Fibroblast of peridontal ligament (primary cell): ENCODE measurements around the gene KLK12.
"Not testable (repeated sequence)": the region's sequence is repeated elsewhere in the genome, so short reads cannot be mapped to it uniquely, and the experiment has no call there.

Experiments used
- DNase-seq: peaks from one replicate; pipeline ENCODE4 v3.0.0-alpha.2; 2010; ENCODE audit errors: extremely low read depth

Gene KLK12

DNA sequence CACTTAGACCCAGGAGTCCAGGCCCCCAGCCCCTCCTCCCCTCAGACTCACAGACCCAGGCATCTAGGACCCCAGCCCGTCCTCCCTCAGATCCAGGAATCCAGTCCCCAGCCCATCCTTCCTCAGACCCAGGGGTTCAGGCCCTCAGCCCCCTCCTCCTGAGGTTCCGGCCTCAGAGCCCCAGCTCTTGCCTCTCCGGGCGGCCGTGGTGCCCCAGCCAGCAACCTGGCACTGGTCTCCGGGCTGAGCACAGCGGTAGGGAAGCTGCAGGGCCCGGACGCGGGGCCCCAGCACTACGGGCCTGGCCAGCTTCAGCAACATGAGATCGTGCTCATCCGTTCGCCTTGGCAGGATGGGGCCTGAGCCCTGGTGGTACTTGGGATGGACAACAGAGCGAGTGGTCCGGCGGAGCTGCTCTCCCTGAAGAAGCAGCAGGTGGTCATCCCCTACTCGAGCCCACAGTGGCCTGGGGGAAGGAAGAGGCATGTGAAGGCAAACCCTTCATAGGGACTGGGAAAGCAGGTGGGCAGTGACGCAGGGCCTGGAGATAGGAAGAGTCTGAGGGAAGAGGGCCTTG, 19.0 kb downstream of the KLK12 start:
- DNase-seq, result no peak

DNA sequence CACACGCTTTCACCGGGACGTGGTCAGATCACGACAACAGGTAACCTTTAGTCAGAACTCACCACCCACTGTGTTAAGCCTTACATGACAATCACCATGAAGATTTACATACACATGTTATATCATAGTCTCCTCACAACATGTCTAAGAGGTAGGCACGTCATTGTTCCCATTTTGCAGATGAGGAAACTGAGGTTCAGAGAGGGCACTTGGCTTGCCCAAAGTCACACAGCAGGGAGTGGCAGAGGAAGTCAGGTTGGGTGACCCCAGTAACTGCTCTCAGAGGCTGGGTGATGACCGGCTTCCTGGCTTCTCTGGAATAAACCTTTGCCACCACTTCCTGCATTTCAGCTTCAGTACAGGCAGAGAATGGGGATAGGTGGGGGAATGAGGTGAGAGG, 20.6 kb downstream of the KLK12 start:
- DNase-seq, result no peak

DNA sequence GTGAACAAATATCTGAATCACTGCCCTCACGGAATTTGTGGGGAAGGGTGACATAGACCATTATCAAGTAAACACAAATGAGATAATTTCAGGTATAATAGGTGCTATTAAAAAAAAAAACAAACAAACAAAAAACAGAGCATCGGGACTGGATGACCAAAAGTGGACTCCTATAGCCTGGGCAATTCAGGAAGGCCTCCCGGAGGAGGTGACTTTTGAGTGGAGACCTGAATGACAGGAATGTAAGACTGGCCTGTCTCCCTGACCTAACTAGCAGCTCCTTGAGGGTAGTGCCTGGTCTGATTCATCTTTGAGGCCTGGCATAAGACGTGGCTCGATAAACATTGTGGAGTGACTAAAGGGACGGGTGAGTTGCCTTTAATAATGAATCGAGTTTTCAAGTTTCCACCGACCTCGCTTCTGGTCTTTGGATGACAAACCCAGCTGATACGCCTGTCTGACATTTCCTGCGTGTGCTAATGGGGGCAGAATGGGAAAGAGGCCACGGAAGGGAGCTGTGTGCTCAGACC, 22.1 kb downstream of the KLK12 start:
- no peak for DNase-seq

DNA sequence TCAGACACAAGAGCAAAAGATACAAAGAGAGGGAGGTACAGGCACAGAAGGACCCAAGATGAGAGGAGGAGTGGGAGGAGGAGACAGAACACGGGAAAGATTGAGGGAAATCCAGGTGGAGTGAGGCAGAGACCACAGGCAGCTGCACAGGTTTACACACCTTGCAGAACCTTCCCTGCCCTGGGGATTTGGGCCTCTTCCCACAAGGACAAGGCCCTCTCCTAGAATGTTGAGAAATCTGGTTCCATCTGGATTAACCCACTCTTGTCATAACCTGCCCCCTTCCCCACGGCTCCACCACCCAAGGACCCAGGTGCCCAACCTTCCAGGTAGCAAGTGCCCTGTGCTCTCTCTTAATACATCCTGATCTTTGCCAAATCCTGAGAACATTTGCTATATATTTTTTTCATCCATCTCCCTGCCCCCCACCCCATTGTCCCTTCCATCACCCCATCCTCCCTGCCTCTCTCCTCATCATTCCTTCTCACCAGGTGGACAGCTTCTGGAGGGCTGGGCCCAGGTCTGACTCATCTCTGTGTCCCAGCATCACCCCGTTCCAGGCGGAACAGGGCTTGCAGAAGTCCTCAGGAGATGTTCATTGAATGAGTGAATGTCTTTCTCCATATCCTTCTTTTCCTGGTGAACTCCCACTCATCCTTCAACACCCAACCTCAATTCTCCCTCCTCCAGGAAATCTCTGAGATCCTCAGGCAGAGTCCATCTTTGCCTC, 24.6 kb downstream of the KLK12 start:
- no peak for DNase-seq

DNA sequence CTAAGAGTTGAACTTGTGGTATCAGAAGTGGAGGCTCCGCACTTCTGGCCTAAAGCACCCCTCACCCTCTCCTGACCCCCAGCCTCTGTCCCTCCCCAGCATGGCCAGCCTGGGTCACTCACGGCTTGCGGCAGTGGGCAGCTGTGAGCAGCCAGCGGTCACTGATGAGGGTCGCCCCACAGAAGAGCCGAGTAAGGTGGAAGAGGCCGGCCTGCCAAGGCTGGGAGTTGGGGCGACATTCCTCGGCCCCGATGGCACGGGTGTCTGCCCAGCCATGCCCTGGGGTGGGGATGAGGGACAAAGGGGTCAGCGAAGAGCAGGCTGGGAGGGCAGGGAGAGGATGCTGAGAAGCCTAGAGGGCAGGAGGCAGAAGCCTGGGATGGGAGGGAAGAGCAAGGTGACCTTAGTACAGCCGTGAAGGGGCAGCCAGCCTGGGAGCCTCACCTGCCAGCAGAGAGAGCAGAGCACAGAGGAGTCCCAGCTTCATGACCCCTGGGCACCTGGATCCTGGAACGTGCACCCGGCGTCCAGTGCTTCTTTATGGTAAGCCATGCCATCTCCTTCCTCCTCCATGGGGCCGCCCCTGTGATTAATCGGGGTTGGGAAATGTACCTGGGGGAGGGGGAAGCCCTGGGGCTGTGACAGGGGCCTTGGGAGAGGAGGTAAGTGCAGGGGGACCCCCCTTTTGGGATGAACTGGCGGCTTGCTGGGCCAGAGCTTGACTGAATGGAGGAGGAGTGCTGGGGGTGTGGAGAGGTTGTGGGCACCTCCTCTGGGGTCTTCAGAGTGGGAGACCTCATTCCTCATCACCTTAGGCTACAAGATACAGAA, 25.5 kb downstream of the KLK12 start:
- DNase-seq, result no peak

DNA sequence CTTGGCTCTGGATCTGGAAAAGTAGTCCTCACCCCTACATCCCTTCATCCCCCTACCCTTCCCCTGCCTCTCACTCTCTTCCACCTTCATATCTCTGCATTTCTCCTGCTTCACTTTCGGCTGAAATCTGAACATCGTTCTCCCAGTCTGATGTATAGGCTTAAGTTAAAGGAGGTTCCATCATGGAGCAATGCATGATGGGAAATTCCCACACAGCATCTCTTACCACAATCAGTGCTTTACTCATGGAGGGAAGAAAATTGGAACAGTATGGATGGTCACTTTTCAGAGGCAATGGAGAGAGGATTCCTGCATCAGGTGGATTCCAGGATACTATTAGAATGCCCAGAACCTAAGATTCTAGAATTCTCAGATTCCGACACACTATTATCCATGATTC, 27.3 kb downstream of the KLK12 start:
- DNase-seq, result no peak

DNA sequence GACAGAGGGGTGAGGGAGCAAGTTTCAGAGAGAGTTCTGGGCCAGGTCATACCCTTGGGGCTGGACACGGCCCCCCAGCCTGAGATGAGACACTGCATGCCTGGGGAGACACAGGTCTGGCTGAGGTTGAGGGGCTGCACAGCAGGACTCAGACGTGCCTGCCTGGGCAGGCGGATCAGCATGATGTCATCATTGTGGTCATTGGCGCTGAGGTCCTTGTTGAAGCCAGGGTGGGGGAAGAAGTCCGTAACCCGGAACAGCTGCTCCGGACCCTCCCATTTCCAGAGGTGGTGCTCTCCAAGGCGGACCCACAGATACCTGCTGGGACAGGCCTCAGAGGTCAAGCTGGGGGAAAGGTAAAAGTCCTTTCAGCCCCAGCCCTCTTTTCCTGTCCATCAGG, 28.4 kb downstream of the KLK12 start:
- DNase-seq, result no peak

DNA sequence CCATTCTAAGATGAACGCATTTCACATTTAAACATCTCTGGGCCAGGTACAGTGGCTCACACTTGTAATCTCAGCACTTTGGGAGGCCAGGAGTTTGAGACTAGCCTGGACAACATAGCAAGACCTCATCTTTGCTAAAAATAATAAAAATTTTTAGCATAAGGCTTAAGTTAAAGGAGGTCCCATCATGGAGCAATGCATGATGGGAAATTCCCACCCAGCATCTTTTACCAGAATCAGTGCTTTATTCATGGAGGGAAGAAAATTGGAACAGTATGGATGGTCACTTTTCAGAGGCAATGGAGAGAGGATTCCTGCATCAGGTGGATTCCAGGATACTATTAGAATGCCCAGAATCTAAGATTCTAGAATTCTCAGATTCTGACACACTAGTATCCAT, 29.6 kb downstream of the KLK12 start:
- DNase-seq, result no peak

DNA sequence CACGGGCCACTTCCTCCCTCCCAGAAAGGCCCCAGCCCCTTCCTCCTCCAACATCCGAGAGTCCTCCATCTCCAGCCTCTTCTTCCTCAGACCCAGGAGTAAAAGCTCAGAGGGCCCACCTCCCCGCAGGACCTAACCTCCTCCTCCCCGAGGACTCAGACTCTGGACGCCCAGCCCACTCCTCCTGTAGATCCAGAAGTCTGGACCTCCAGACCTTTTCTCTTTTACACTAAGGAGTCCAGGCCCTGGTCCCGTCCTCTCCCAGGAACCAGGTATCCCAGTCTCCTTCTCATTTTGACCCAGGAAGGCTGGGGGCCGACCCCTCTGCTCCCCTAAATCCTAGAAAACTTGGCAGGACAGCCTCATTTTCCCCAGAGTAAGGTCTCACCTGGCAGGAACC, 31.5 kb downstream of the KLK12 start:
- DNase-seq, result no peak

DNA sequence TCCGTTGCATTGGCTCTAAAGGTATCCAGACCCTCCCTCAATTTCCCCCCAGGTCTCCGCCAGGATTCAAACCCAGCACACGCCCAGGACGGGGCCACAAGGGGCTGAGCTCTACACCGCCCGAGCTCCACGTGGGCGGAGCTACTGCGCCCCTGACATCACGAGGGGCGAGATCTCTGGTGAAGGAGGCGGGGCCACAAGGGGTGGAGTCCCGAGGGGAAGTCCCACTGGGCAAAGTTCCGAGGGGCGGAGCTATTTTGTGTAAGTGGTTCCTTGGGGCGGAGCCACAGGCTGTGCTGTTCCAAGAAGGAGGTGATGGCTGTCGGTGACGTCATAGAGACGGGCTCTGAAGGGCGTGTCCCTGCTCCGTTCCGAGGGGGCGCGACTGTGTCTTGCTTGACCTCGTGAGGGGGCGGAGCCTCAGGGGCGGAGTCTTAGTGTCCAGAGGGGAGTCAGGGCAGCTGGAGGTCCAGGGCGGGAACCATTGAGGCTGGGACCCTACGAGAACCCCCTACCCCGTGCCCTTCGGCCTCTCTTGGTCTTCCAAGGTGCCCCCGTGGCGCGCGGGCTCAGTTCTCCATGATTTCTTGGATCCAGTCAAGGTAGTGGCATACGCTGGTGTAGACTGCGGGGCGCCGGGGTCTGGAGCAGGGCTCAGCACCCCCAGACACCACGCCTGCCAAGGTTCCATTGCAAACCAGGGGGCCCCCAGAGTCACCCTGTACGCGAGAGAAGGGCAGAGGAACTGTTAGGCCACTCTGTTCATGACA, 32.1 kb downstream of the KLK12 start:
- no peak for DNase-seq

DNA sequence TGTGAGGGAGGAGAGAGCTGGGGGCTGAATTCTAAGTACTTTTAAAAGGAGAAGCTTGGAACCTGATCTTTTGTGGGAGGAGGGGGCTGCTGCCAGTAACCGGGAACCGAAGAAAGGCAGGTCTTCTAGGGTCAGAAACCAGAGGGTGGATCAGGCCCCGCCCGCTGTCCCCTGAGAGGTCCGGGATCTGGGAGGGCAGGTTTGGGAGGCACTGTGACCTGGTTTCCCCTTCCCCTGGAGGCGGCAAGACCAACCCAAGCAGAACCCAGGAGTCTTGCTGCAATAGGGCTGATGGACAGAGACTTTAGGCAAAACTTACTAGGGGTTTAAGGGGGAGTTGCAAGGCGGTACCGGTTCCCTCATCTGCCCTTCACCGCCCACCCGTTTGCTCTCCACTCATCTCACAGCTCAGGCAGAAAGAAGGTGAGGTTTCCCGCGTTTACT, 32.7 kb downstream of the KLK12 start:
- no peak for DNase-seq

DNA sequence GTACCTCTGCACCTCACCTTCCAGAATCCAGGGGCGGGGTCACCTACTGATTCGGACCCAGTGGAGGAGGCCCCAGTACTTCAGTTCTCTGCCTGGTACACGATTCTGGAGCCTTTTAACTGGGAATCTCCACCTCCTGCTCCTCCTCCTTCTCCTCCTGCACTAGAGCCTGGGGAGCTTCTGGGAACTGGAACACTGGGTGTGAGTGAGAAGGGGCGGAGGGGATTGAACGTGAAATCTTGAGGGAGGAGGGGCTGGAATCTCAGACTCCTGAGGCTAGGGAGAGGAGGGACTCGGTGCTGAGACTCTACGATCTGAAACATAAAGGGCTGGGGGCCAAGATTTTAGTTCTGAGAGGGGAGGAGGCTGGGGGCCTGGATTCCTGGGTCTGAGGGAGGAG, 33.3 kb downstream of the KLK12 start, which contains the start of gene KLK8:
KLK8 (minus strand) TSS at position 90 of the 400 bp plus-strand sequence. CDS start 437 bp downstream, outside the sequence.
- DNase-seq, result no peak

DNA sequence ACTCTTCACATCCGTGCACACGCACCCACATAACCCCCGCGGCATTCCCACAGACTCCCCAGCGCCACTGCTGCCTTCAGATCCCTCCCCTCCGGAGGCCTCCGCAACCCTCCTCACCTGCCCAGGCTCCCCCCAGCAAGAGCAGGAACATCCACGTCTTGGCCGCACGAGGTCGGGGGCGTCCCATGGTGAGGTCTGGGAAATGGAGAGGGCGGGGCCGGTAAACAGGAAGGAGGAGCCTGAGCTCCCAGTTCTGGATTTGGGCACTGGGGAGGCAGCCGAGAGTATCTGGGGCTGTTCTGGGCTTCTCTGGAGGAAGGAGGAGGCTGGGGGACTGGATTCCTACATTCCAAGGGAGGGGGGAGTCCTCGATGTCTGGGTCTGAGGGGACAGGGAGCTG, 33.8 kb downstream of the KLK12 start:
- DNase-seq, result no peak

DNA sequence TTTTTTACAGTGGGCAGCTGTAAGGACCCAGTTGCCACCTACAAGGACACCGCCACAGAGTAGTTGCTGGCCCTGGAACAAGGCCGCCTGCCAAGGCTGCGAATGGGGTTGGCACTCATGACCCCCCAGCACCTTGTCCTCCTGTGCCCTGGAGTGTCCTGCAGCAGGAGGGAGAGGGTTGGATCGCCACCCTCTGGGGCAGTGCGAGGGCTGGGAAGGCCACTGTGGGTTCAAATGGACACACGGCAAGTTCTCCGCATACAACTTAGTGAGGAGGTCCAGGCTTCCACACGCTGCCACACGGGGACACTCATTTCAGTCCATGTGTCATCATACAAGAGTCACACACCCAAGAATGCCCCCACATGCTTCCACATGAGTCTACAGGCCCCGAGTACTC, 34.4 kb downstream of the KLK12 start:
- no peak for DNase-seq

DNA sequence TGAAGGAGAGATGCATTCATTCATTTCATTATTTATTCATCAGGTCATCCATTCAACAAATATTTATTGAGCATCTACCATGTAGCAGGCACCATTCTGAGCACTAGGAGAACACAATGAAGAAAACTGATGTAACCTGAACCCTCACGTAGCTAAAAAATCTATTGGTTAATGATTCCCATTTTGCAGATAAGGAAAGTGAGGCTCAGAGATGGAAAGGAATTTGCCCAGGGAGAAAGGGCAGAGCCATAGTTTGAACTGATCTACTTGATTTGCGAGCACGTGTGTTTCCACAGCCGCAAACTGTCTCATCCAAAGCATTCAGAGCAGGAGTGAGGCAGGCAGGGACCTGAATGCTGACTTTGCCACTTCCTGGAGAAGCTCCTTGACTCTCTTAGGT, 36.1 kb downstream of the KLK12 start:
- no peak for DNase-seq

DNA sequence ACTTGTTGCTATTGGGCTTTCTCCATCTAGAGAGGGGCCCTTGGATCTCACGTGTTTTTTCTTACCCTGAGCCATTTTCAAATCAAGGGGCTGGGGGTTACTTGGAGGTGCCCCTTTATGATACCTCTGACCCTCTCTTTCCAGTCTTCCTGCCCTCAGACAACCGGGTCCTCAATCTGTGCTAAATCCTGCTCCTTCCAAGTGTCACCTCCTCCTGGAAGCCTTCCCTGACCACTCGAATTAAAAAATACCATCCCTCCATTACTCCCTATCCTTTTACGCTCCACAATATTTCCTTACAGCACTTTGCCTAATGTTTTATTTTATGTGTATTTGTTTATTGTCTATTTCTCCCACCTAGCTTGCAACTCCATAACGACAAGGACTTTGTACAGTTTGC, 36.7 kb downstream of the KLK12 start:
- no peak for DNase-seq

DNA sequence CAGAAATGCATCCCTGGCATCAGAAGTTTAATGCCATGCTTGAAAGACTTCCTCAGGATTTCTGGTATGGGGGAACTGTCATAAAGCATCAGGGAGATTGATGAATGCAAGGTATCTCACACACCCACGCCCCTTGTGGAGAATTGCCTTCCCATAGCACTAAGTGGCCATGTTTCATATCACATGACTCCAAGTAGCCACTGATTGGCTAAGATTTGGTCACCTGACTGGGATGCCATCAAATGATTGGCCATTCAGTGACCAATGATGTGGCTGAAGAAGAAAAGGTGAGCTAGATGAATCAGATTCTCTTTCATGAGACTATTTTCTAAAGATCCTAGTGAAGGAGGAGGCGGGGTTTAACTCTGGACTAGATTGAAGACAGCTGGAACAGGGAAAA, 40.7 kb downstream of the KLK12 start:
- DNase-seq, result no peak

DNA sequence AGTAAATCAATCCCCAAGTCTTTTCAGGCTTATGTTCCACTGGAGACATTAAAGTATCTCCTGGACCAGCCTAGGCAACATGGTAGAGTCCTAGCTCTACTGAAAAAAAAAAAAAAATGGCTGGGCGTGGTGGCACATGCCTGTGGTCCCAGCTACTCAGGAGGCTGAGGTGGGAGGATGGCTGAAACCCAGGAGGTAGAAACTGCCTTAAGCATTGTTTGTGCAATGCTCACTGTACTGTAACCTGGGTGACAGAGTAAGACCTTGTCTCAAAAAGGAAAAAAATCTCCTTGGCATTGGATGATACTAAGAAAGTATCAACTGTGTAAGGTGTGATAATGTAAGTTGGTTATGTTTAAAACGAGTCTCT, 42.2 kb downstream of the KLK12 start:
- no peak for DNase-seq

DNA sequence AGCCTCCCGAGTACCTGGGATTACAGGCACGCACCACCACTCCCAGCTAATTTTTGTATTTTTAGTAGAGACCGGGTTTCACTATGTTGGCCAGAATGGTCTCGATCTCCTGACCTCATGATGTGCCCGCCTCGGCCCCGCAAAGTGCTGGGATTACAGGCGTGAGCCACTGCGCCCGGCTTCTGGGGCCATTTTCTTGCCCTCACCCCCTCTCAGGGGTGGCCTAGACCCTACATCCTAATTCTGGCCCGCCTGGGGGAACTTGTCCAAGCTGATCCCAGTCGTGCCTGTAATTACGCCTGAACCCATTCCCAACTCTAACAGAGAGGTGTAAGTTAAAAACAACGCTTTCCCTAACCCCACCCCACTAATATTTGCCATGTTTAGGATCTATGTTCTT, 50.4 kb downstream of the KLK12 start:
- not testable (repeated sequence) for DNase-seq

DNA sequence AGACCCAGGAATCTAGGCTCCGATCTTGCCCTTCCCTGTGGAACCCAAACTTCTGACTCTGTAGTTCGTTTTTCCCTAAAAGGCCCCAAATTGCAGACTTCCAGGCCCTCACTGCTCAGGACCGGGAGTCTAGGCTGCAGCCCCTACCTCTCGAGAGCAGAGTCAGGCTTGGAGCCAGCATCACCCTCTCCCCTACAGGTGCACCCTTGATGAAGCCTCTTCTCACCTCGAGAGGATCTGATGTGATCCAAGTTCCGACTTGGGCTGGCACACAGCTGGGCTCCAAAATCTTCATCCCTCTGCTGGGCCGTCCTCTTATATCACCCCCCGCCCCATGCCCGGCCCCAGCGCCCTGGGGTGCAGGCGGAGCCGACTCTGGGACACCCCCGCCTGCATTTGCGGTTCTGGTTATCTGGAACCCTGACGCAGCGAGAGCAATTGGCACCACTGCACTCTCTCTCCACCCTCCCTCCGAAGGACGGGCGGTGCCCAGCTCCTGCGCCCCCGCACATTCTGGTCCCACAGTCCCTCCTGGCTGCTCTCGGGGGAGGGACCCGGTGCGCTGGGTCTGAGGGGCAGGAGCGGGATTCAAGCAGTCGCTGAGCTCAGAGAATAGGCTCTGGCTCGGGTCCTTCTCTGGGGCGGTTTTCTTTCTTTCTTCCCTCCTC, 51.0 kb downstream of the KLK12 start, which contains the start of gene KLK7:
KLK7 (minus strand) TSS at position 293 of the 668 bp plus-strand sequence. CDS start 1,518 bp downstream, outside the sequence.
- no peak for DNase-seq

DNA sequence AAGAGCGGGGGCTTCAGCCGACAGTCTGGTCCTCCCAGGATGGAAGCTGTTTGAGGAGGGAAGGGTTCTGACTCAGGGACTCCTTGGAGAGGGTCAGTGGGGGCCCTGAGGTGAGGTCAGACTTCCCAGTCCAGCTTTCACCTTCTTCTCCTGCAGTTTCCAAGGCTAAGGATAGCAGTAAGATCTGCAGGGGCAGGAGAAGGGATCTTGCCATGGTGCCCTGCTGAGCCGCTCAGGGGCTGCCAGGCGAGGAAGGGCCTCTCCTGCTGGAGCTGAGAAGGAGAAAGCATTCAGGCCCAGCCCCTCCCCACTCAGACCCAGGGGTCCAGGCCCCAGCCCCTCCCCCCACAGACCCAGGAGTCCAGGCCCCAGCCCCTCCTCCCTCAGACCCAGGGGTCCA, 52.6 kb downstream of the KLK12 start:
- no peak for DNase-seq
